Heart left ventricle (tissue), 16 donors: ENCODE data around the gene TTC23. TPM values are rescaled to one million over a fixed set of nuclear protein-coding genes. Genes with fewer than 3 reads are reported as not detected.

ENCODE experiments used
- ATAC-seq, 4 donors: fragments of 200-7000 bp; cut with Tn5 transposase; one replicate each; pipeline ENCODE4 v1.9.1; 2020 to 2022; ENCODE audit warnings: moderate library complexity in 4 of 4, mild to moderate bottlenecking in 3 of 4, moderate number of reproducible peaks in 1 of 4
- DNase-seq, 5 donors: peaks; one replicate each; pipeline ENCODE4 v3.0.0-alpha.2; 2020
- H3K27ac ChIP-seq, 12 donors: fragments of 200-600 bp; sonication (generic) in 4 of 12; one replicate each; pipeline versions ENCODE4 v1.5.0 to v1.8.0; 2016 to 2022; ENCODE audit warnings: mild to moderate bottlenecking in 2 of 12
- H3K27me3 ChIP-seq, 9 donors: fragments of 200-600 bp; sonication (generic) in 2 of 9; one replicate each; pipeline versions ENCODE4 v1.5.1 to v1.8.0; 2016 to 2022; ENCODE audit warnings: mild to moderate bottlenecking in 3 of 9
- H3K36me3 ChIP-seq, 9 donors: fragments of 200-600 bp; sonication (generic) in 2 of 9; one replicate each; pipeline versions ENCODE4 v1.5.0 to v1.8.0; 2018 to 2022; ENCODE audit warnings: mild to moderate bottlenecking in 2 of 9
- H3K4me1 ChIP-seq, 12 donors: fragments of 200-600 bp; sonication (generic) in 4 of 12; one replicate each; pipeline versions ENCODE4 v1.5.0 to v1.8.0; 2016 to 2022; ENCODE audit warnings: mild to moderate bottlenecking in 3 of 12
- H3K4me3 ChIP-seq, 12 donors: fragments of 200-600 bp; sonication (generic) in 4 of 12; one replicate each; pipeline versions ENCODE4 v1.5.0 to v1.8.0; 2017 to 2022; ENCODE audit warnings: mild to moderate bottlenecking in 9 of 12, moderate library complexity in 4 of 12
- H3K9me3 ChIP-seq, 12 donors: fragments of 200-600 bp; sonication (generic) in 4 of 12; one replicate each; pipeline versions ENCODE4 v1.5.0 to v1.8.0; 2016 to 2022; ENCODE audit warnings: mild to moderate bottlenecking in 1 of 12
- POLR2A ChIP-seq, 2 donors: fragments of 450-650 bp; IDR thresholded peaks; one replicate each; pipeline ENCODE4 v1.6.1; 2017; ENCODE audit warnings: antibody characterized with exemption in 2 of 2, mild to moderate bottlenecking in 2 of 2, moderate library complexity in 2 of 2
- WGBS, 4 donors: extraction: QIAGEN DNeasy Blood & Tissue Kit in 2 of 4; methylation state at CpG; one replicate each; pipeline versions ENCODE4 v1.1.5 to v1.1.7; 2013 to 2018; 5-methylcytosine and 5-hydroxymethylcytosine counted together
- intact Hi-C, 10 donors: fragments of 100-400 bp; cut with DNase I; formaldehyde crosslinking; loops; one replicate each; pipeline versions ENCODE4 v1.11.1 to v1.14.2; 2022
- polyA plus RNA-seq, 2 donors: library from polyadenylated mRNA; stranded (reverse); fragments of 200-250 nt; gene quantifications; one replicate each; pipeline ENCODE4 v1.2.3, GENCODE V29; 2013
- total RNA-seq, 9 donors: library from RNA; depleted of rRNA in 2 of 9; stranded (reverse); fragments of >200 nt in 2 of 9; fragmentation: NEBNext Ultra II Directional in 3 of 9; extraction: Animal tissue kit (Norgen Biotek cat#: 25700) in 3 of 9; gene quantifications; one replicate each; pipeline versions ENCODE4 v1.1.0 to v1.2.4, GENCODE V29; 2016 to 2023
- TF ChIP-seq, protein P1 (sequence below), 12 donors: fragments of 200-600 bp; sonication (generic) in 4 of 12; IDR thresholded peaks; one replicate each; pipeline versions ENCODE4 v1.5.0 to v1.8.0; 2018 to 2022; ENCODE audit warnings: antibody characterized with exemption in 12 of 12, mild to moderate bottlenecking in 5 of 12
- donor health status: ischemic (EF 13 %, LVEDD 7.1; RV severe dilation, severe dysfunction).
- donor health status: healthy with polysubstance abuse.
- donor health status: DM: no; HTN: yes; CAD: no.
- donor health status: DM: no; HTN: no; CAD: no.
- donor health status: ischemic (EF 25% LVEDD 6.9; RV normal size, moderate dysfunction).
- donor health status: ischemic (EF 25% LVEDD 5.7; RV mildly dilated, moderate dysfunction).
- donor health status: healthy.
- donor health status: DM: yes; HTN: yes; CAD: no.
- donor health status: ischemic (EF 35%, LVEDD 5.7; RV mildly dilated, moderate dysfunction).
- donor health status: nonischemic (EF 11% LVEDD 7.7; RV severe dilation, severe dysfunction).
- donor health status: DM: yes; HTN: yes; CAD: no.
- donor health status: PGD.
- donor health status: ischemic (EF 29% LVEDD 5.4; RV normal size, mild dysfunction).
- donor health status: nonischemic (EF 23%, LVEDD 6.1; RV moderate dilation, normal function).

TTC23 gene
- total and polyA plus RNA-seq, 11 donors = 5.7 to 19.5 (median 10.4) TPM

DNA sequence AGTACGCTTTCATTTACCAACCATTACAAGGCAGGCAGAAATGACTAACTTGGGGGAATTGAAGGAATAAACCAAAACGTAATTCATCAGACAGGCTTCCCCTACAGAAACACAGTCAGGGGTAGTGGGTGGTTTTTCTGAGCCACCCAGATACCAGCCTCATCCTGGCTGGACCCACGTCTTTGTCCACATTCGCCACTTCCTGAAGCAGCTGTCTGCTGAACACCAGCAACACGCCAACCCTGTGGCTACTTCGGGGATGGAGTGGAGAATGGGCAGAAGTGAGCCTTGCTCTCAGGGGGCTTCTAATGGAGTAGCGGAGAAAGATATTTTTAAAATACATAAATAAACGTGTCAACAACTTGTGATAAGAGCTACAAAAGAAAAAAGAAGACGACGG is 104.4 kb downstream of the TTC23 start:
- WGBS, 4 donors = 81 to 86% (median 83%) methylated on average over 10 of the region's 10 CpGs
- H3K4me3 ChIP-seq = no peak overlapping the region
- TF ChIP-seq POLR2A (IDR thresholded peaks at IDR 0.05) = no peak
- TF ChIP-seq, protein P1, sequence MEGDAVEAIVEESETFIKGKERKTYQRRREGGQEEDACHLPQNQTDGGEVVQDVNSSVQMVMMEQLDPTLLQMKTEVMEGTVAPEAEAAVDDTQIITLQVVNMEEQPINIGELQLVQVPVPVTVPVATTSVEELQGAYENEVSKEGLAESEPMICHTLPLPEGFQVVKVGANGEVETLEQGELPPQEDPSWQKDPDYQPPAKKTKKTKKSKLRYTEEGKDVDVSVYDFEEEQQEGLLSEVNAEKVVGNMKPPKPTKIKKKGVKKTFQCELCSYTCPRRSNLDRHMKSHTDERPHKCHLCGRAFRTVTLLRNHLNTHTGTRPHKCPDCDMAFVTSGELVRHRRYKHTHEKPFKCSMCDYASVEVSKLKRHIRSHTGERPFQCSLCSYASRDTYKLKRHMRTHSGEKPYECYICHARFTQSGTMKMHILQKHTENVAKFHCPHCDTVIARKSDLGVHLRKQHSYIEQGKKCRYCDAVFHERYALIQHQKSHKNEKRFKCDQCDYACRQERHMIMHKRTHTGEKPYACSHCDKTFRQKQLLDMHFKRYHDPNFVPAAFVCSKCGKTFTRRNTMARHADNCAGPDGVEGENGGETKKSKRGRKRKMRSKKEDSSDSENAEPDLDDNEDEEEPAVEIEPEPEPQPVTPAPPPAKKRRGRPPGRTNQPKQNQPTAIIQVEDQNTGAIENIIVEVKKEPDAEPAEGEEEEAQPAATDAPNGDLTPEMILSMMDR (IDR thresholded peaks at IDR 0.05) = no peak
- no peak for ATAC-seq
- H3K9me3 ChIP-seq = no peaks in the 10 kb centered on the region
- no peaks in the 10 kb centered on the region for H3K27me3 ChIP-seq
- intact Hi-C loops = no loop called here
- peaks cover 0 to 35% (median 6%) of the 10 kb centered on the region in 12 donors for H3K4me1 ChIP-seq
- peaks cover 0 to 15% (median 2%) of the 10 kb centered on the region in 9 donors for H3K36me3 ChIP-seq
- DNase-seq = no peak
- H3K27ac ChIP-seq = peak overlapping the region in 1 of 12 donors; percentile 98

GRCh38 chr15:99143655-99144610 is 105.4 kb downstream of the TTC23 start:
- peak in 2 of 5 donors; percentile 74 to 76 for DNase-seq
- WGBS, 4 donors = 79 to 87% (median 83%) methylated on average over 7 of the region's 7 CpGs
- intact Hi-C loops = loop anchor here in 1 of 10 donors (5.0 kb wide), 1 partner anchor 37 kb away; the partner anchor contains the start of gene SYNM

GRCh38 chr15:99143242-99143641 is 106.1 kb downstream of the TTC23 start:
- peak overlapping the region in 3 of 12 donors; percentile 27 to 98 (median 65) for H3K27ac ChIP-seq

More at GRCh38 chr15:99143655-99144610, 105.4 kb downstream of the TTC23 start:
- H3K4me3 ChIP-seq = no peak overlapping the region
- peaks cover 0 to 31% (median 7%) of the 10 kb centered on the region in 12 donors for H3K4me1 ChIP-seq
- no peak for TF ChIP-seq POLR2A (IDR thresholded peaks at IDR 0.05)
- TF ChIP-seq, protein P1 (IDR thresholded peaks at IDR 0.05) = no peak
- H3K27me3 ChIP-seq = no peaks in the 10 kb centered on the region
- ATAC-seq = peak; percentile 62 to 85 (median 78)
- H3K36me3 ChIP-seq = peaks cover 0 to 14% (median 4%) of the 10 kb centered on the region in 9 donors
- peak overlapping the region in 4 of 12 donors; percentile 43 to 98 (median 59) for H3K27ac ChIP-seq
- no peaks in the 10 kb centered on the region for H3K9me3 ChIP-seq

More at GRCh38 chr15:99143242-99143641, 106.1 kb downstream of the TTC23 start:
- intact Hi-C loops = loop anchor here in 1 of 10 donors (5.0 kb wide), 1 partner anchor 36 kb away; the partner anchor contains the start of gene SYNM
- H3K4me3 ChIP-seq = no peak overlapping the region
- H3K27me3 ChIP-seq = no peaks in the 10 kb centered on the region
- TF ChIP-seq POLR2A (IDR thresholded peaks at IDR 0.05) = no peak
- TF ChIP-seq, protein P1 (IDR thresholded peaks at IDR 0.05) = no peak
- H3K36me3 ChIP-seq = peaks cover 0 to 17% (median 6%) of the 10 kb centered on the region in 9 donors
- H3K9me3 ChIP-seq = no peaks in the 10 kb centered on the region
- peaks cover 0 to 26% (median 7%) of the 10 kb centered on the region in 12 donors for H3K4me1 ChIP-seq
- DNase-seq (no peak), ATAC-seq (no peak)
- WGBS, 4 donors = 80 to 86% (median 84%) methylated on average over 3 of the region's 3 CpGs
